ENCODE results near the gene OR1I1. TPM values are rescaled to one million over a fixed set of nuclear protein-coding genes. Genes with fewer than 3 reads are reported as not detected.
"Not testable (repeated sequence)": the region's sequence is repeated elsewhere in the genome, so short reads cannot be mapped to it uniquely, and the experiment has no call there.

The OR1I1 gene
- polyA plus RNA-seq, 3 donors: not detected

DNA sequence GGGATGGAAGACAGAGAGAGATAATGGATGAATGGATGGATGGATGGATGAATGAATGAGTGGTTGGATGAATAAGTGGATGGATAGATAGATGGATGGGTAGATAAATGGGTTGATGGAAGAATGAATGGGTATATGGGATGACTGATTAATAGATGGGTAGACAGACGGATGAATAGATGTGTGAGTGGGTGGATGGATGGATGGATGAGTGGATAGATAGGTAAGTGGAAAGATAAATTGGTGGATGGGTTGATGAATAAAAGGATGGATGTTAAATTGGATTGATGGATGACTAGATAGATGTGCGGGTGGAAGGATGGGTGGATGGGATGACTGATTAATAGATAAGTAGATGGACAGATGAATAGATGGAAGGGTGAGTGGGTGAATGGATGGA is 31.4 kb upstream of the OR1I1 start:
- intact Hi-C loops (cut with micrococcal nuclease): no loop called here
- H3K4me3 Mint-ChIP-seq: no peak overlapping the region
- H4K20me1 ChIP-seq (ENCODE audit: insufficient read depth, low read length): no peaks in the 10 kb centered on the region
- TF ChIP-seq, protein P1, sequence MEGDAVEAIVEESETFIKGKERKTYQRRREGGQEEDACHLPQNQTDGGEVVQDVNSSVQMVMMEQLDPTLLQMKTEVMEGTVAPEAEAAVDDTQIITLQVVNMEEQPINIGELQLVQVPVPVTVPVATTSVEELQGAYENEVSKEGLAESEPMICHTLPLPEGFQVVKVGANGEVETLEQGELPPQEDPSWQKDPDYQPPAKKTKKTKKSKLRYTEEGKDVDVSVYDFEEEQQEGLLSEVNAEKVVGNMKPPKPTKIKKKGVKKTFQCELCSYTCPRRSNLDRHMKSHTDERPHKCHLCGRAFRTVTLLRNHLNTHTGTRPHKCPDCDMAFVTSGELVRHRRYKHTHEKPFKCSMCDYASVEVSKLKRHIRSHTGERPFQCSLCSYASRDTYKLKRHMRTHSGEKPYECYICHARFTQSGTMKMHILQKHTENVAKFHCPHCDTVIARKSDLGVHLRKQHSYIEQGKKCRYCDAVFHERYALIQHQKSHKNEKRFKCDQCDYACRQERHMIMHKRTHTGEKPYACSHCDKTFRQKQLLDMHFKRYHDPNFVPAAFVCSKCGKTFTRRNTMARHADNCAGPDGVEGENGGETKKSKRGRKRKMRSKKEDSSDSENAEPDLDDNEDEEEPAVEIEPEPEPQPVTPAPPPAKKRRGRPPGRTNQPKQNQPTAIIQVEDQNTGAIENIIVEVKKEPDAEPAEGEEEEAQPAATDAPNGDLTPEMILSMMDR (IDR thresholded peaks at IDR 0.05): no peak
- no peaks in the 10 kb centered on the region for H3K27me3 ChIP-seq (ENCODE audit: control insufficient read depth in 2 of 2, insufficient read depth in 2 of 2, low read length in 2 of 2)
- H3K36me3 Mint-ChIP-seq: no peaks in the 10 kb centered on the region
- no peaks in the 10 kb centered on the region for H3K4me1 Mint-ChIP-seq
- no peaks in the 10 kb centered on the region for H3K36me3 ChIP-seq (replicated peaks in 1 of 2; ENCODE audit: control insufficient read depth in 1 of 2, insufficient read depth in 2 of 2, low read length in 2 of 2)
- H3K27ac ChIP-seq (ENCODE audit: low read depth in 1 of 2, low read length in 2 of 2): no peak overlapping the region
- H3K9ac ChIP-seq (ENCODE audit: insufficient read depth, low read length, poor library complexity, severe bottlenecking): no peak overlapping the region
- H3K27ac Mint-ChIP-seq: no peak overlapping the region
- DNase-seq: no peak
- peaks cover 4 to 9% (median 6%) of the 10 kb centered on the region in 3 donors for H3K27me3 Mint-ChIP-seq (ENCODE audit: low read depth in 3 of 3)
- no peaks in the 10 kb centered on the region for H3K9me3 ChIP-seq (replicated peaks in 1 of 2; ENCODE audit: control insufficient read depth in 1 of 2, insufficient read depth in 1 of 2, low read length in 2 of 2)
- no peak overlapping the region for H3K4me2 ChIP-seq (replicated peaks; ENCODE audit: extremely low read depth, low read length, poor library complexity, severe bottlenecking)
- no peaks in the 10 kb centered on the region for H3K4me1 ChIP-seq (ENCODE audit: control insufficient read depth in 1 of 2, insufficient read depth in 2 of 2, low read length in 2 of 2)
- 83% methylated on average over 2 of the region's 2 CpGs for WGBS (ENCODE audit: insufficient coverage)
- no peak overlapping the region for H3K4me3 ChIP-seq (replicated peaks in 1 of 3; ENCODE audit: low read depth in 2 of 3, low read length in 3 of 3)
- no peak overlapping the region for H2AFZ ChIP-seq (ENCODE audit: insufficient read depth, low read depth, low read length, poor library complexity, severe bottlenecking)
- peaks cover 0 to 2% (median 0%) of the 10 kb centered on the region in 7 donors for H3K9me3 Mint-ChIP-seq
- H3K79me2 ChIP-seq (ENCODE audit: insufficient read depth, low read length): no peaks in the 10 kb centered on the region

- no peaks in the 10 kb centered on the region for H3K9me3 ChIP-seq (replicated peaks in 1 of 2; ENCODE audit: control insufficient read depth in 1 of 2, insufficient read depth in 1 of 2, low read length in 2 of 2)
- Mint-ChIP-seq H3K4me1 (no peaks in the 10 kb centered on the region), H3K27ac (no peak overlapping the region), H3K9me3 (peaks cover 0 to 13% (median 2%) of the 10 kb centered on the region in 7 donors), H3K36me3 (no peaks in the 10 kb centered on the region), H3K4me3 (no peak overlapping the region), H3K27me3 (ENCODE audit: low read depth in 3 of 3) (peaks cover 5 to 9% (median 6%) of the 10 kb centered on the region in 3 donors)
- WGBS (ENCODE audit: insufficient coverage): 95% methylated on average over 7 of the region's 12 CpGs
- no peak overlapping the region for H3K9ac ChIP-seq (ENCODE audit: insufficient read depth, low read length, poor library complexity, severe bottlenecking)
- no peak overlapping the region for H2AFZ ChIP-seq (ENCODE audit: insufficient read depth, low read depth, low read length, poor library complexity, severe bottlenecking)
- intact Hi-C loops (cut with micrococcal nuclease): no loop called here
- H4K20me1 ChIP-seq (ENCODE audit: insufficient read depth, low read length): no peaks in the 10 kb centered on the region
- H3K4me2 ChIP-seq (replicated peaks; ENCODE audit: extremely low read depth, low read length, poor library complexity, severe bottlenecking): no peak overlapping the region
- no peaks in the 10 kb centered on the region for H3K4me1 ChIP-seq (ENCODE audit: control insufficient read depth in 1 of 2, insufficient read depth in 2 of 2, low read length in 2 of 2)
- H3K27ac ChIP-seq (ENCODE audit: low read depth in 1 of 2, low read length in 2 of 2): no peak overlapping the region
- TF ChIP-seq, protein P1 (IDR thresholded peaks at IDR 0.05): no peak
- peaks cover 0 to 5% of the 10 kb centered on the region in 2 donors for H3K27me3 ChIP-seq (ENCODE audit: control insufficient read depth in 2 of 2, insufficient read depth in 2 of 2, low read length in 2 of 2)
- H3K36me3 ChIP-seq (replicated peaks in 1 of 2; ENCODE audit: control insufficient read depth in 1 of 2, insufficient read depth in 2 of 2, low read length in 2 of 2): no peaks in the 10 kb centered on the region
- H3K4me3 ChIP-seq (replicated peaks in 1 of 3; ENCODE audit: low read depth in 2 of 3, low read length in 3 of 3): no peak overlapping the region
- no peak for DNase-seq
- H3K79me2 ChIP-seq (ENCODE audit: insufficient read depth, low read length): no peaks in the 10 kb centered on the region
Observed at GRCh38 chr19:15062036-15062435, 20.0 kb upstream of the OR1I1 start.

GRCh38 chr19:15070386-15070785 is 11.6 kb upstream of the OR1I1 start:
- H3K27ac ChIP-seq (ENCODE audit: low read depth in 1 of 2, low read length in 2 of 2); H3K36me3 Mint-ChIP-seq; DNase-seq; H3K4me1 ChIP-seq (ENCODE audit: control insufficient read depth in 1 of 2, insufficient read depth in 2 of 2, low read length in 2 of 2); H3K79me2 ChIP-seq (ENCODE audit: insufficient read depth, low read length); H3K4me2 ChIP-seq (replicated peaks; ENCODE audit: extremely low read depth, low read length, poor library complexity, severe bottlenecking); H3K9ac ChIP-seq (ENCODE audit: insufficient read depth, low read length, poor library complexity, severe bottlenecking); H3K9me3 Mint-ChIP-seq; H3K27me3 ChIP-seq (ENCODE audit: control insufficient read depth in 2 of 2, insufficient read depth in 2 of 2, low read length in 2 of 2); H2AFZ ChIP-seq (ENCODE audit: insufficient read depth, low read depth, low read length, poor library complexity, severe bottlenecking); H3K4me3 Mint-ChIP-seq; H3K36me3 ChIP-seq (replicated peaks in 1 of 2; ENCODE audit: control insufficient read depth in 1 of 2, insufficient read depth in 2 of 2, low read length in 2 of 2); H3K4me1 Mint-ChIP-seq; H3K9me3 ChIP-seq (replicated peaks in 1 of 2; ENCODE audit: control insufficient read depth in 1 of 2, insufficient read depth in 1 of 2, low read length in 2 of 2); H4K20me1 ChIP-seq (ENCODE audit: insufficient read depth, low read length); H3K4me3 ChIP-seq (replicated peaks in 1 of 3; ENCODE audit: low read depth in 2 of 3, low read length in 3 of 3); intact Hi-C loops (cut with micrococcal nuclease): not testable (repeated sequence)
- Mint-ChIP-seq H3K27me3 (ENCODE audit: low read depth in 3 of 3) (peaks cover 0 to 17% (median 2%) of the 10 kb centered on the region in 3 donors), H3K27ac (peak overlapping the region in 1 of 7 donors; percentile 57)
- WGBS (ENCODE audit: insufficient coverage): 100% methylated on average over 1 of the region's 4 CpGs

Data from CD14-positive monocyte (primary cell).